ENCODE results near the gene OSBPL3. TPM values are rescaled to one million over a fixed set of nuclear protein-coding genes. Genes with fewer than 3 reads are reported as not detected.

Gene OSBPL3
- total RNA-seq, 1 experiment from 2014 or later, result 16.0 TPM

DNA sequence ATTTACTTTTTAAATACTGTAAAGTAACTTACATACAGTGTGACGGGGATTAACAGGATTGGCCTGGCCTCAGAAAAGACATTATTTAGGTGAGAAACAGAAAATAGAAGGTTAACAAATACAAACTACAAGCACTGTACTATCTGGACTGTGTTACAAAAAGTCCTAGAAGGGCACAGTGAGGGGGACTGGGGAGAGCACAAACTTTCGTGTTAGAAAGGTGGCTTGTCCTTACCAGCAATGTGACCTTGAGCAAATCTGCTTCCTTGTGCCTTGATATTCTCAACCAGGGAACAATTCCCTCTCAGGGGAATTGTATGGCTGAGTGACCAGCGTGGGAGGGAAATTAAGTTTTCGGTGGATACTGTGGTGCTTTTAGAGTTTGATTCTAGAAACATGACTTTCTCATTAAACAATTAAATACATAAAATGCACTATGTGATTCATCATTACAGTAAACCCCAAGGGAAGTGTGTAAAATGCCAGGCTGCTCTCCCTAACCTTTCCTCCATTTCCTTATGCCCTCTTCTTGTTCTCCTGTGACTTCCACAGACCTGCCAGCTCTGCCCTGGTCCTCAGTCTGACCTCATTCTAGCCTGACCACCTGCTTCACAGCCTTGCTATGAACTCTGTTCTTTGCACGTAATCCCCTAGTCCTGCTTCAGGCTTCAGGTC, 57.7 kb downstream of the OSBPL3 start (continued):
- TF ChIP-seq, protein P1, sequence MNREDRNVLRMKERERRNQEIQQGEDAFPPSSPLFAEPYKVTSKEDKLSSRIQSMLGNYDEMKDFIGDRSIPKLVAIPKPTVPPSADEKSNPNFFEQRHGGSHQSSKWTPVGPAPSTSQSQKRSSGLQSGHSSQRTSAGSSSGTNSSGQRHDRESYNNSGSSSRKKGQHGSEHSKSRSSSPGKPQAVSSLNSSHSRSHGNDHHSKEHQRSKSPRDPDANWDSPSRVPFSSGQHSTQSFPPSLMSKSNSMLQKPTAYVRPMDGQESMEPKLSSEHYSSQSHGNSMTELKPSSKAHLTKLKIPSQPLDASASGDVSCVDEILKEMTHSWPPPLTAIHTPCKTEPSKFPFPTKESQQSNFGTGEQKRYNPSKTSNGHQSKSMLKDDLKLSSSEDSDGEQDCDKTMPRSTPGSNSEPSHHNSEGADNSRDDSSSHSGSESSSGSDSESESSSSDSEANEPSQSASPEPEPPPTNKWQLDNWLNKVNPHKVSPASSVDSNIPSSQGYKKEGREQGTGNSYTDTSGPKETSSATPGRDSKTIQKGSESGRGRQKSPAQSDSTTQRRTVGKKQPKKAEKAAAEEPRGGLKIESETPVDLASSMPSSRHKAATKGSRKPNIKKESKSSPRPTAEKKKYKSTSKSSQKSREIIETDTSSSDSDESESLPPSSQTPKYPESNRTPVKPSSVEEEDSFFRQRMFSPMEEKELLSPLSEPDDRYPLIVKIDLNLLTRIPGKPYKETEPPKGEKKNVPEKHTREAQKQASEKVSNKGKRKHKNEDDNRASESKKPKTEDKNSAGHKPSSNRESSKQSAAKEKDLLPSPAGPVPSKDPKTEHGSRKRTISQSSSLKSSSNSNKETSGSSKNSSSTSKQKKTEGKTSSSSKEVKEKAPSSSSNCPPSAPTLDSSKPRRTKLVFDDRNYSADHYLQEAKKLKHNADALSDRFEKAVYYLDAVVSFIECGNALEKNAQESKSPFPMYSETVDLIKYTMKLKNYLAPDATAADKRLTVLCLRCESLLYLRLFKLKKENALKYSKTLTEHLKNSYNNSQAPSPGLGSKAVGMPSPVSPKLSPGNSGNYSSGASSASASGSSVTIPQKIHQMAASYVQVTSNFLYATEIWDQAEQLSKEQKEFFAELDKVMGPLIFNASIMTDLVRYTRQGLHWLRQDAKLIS (CRISPR knock-in tag; IDR thresholded peaks at IDR 0.05; ENCODE audit: borderline replicate concordance), result no peak
- no peak for TF ChIP-seq E2F1 (CRISPR knock-in tag; IDR thresholded peaks at IDR 0.05)
- TF ChIP-seq HMGXB4 (CRISPR knock-in tag; IDR thresholded peaks at IDR 0.05), result no peak

DNA sequence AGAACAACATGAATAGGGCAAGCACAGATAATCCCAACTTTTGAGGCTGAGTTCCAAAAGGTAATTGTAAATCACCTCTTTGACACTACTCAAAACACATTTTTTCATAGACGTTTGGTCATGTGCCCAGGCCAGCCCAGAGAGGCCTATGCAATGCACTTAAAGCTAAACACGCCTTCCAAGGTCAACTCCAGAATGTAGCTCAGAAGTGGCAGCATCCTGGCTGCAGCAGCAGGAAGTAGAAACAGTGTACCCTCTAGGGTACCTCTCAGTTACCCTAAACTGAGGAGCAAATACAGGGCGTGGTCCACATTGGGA, 58.7 kb downstream of the OSBPL3 start:
- no peak overlapping the region for H3K4me3 Mint-ChIP-seq
- ChIA-PET POLR2A (no interaction called here), CTCF (no interaction called here)
- peaks cover 46% of the 10 kb centered on the region for H3K4me1 Mint-ChIP-seq
- no peaks in the 10 kb centered on the region for H3K36me3 Mint-ChIP-seq
- H3K9me3 Mint-ChIP-seq, result no peaks in the 10 kb centered on the region
- ATAC-seq (peak; percentile 42), DNase-seq (ENCODE audit: low spot score) (no peak)
- no peak overlapping the region; the same call in 1 of the 2 replicates for H3K27ac Mint-ChIP-seq
- no peak for TF ChIP-seq ETV6 (CRISPR knock-in tag; IDR thresholded peaks at IDR 0.05)
- TF ChIP-seq ZNF512 (CRISPR knock-in tag; IDR thresholded peaks at IDR 0.05; ENCODE audit: borderline replicate concordance), result no peak
- TF ChIP-seq PREB (CRISPR knock-in tag; IDR thresholded peaks at IDR 0.05; ENCODE audit: borderline replicate concordance), result no peak
- TF ChIP-seq, protein P2, sequence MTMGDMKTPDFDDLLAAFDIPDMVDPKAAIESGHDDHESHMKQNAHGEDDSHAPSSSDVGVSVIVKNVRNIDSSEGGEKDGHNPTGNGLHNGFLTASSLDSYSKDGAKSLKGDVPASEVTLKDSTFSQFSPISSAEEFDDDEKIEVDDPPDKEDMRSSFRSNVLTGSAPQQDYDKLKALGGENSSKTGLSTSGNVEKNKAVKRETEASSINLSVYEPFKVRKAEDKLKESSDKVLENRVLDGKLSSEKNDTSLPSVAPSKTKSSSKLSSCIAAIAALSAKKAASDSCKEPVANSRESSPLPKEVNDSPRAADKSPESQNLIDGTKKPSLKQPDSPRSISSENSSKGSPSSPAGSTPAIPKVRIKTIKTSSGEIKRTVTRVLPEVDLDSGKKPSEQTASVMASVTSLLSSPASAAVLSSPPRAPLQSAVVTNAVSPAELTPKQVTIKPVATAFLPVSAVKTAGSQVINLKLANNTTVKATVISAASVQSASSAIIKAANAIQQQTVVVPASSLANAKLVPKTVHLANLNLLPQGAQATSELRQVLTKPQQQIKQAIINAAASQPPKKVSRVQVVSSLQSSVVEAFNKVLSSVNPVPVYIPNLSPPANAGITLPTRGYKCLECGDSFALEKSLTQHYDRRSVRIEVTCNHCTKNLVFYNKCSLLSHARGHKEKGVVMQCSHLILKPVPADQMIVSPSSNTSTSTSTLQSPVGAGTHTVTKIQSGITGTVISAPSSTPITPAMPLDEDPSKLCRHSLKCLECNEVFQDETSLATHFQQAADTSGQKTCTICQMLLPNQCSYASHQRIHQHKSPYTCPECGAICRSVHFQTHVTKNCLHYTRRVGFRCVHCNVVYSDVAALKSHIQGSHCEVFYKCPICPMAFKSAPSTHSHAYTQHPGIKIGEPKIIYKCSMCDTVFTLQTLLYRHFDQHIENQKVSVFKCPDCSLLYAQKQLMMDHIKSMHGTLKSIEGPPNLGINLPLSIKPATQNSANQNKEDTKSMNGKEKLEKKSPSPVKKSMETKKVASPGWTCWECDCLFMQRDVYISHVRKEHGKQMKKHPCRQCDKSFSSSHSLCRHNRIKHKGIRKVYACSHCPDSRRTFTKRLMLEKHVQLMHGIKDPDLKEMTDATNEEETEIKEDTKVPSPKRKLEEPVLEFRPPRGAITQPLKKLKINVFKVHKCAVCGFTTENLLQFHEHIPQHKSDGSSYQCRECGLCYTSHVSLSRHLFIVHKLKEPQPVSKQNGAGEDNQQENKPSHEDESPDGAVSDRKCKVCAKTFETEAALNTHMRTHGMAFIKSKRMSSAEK (CRISPR knock-in tag; IDR thresholded peaks at IDR 0.05; ENCODE audit: borderline replicate concordance), result no peak
- no peaks in the 10 kb centered on the region for H3K27me3 Mint-ChIP-seq (ENCODE audit: low read depth)
